GM10266 (cell line): ENCODE data around the gene IL1R1.

Experiments
- DNase-seq: peaks from one replicate; pipeline ENCODE4 v3.0.0; 2012; ENCODE audit errors: extremely low spot score
- CTCF ChIP-seq: IDR thresholded peaks from 2 replicates; pipeline ENCODE4 v1.5.1; 2012; ENCODE audit warnings: mild to moderate bottlenecking, low read depth; ENCODE audit not compliant: control insufficient read depth, insufficient read depth; ENCODE audit errors: missing control alignments

IL1R1 gene

GRCh38 chr2:102180687-102180999, 38.1 kb downstream of the IL1R1 start:
- DNase-seq = no peak
- no peak for TF ChIP-seq CTCF

- TF ChIP-seq CTCF = no peak
- DNase-seq = no peak
Measured at GRCh38 chr2:102181376-102181775, 38.8 kb downstream of the IL1R1 start.

- DNase-seq = no peak
- TF ChIP-seq CTCF = no peak
Measured at GRCh38 chr2:102181919-102182635, 39.5 kb downstream of the IL1R1 start.

GRCh38 chr2:102184018-102184417, 41.5 kb downstream of the IL1R1 start:
- no peak for DNase-seq
- TF ChIP-seq CTCF = no peak

GRCh38 chr2:102184568-102184967, 42.0 kb downstream of the IL1R1 start:
- DNase-seq = no peak
- no peak for TF ChIP-seq CTCF

GRCh38 chr2:102185347-102185746, 42.8 kb downstream of the IL1R1 start:
- DNase-seq = no peak
- peak; percentile 25 for TF ChIP-seq CTCF

GRCh38 chr2:102186791-102187495, 44.4 kb downstream of the IL1R1 start, which contains the start of gene IL1RL2:
IL1RL2 (plus strand) TSS chr2:102187023; CDS start chr2:102187868, 845 bp downstream.
- no peak for DNase-seq
- no peak for TF ChIP-seq CTCF
